IPS DF 6.9 (cell line): ENCODE results near the gene GPR61.

Experiments
- DNase-seq: peaks from one replicate; pipeline ENCODE4 v3.0.0-alpha.2; 2013; ENCODE audit warnings: low read depth, low spot score
- H3K27ac ChIP-seq: one replicate; pipeline ENCODE4 v1.5.1; 2013; ENCODE audit warnings: low read length, control low read depth
- H3K27me3 ChIP-seq: 2 replicates; pipeline ENCODE4 v1.6.1; 2013; ENCODE audit warnings: mild to moderate bottlenecking, low read length; ENCODE audit not compliant: control insufficient read depth, insufficient read depth
- H3K36me3 ChIP-seq: 2 replicates; pipeline ENCODE4 v1.6.1; 2013; ENCODE audit warnings: low read length; ENCODE audit not compliant: control insufficient read depth, insufficient read depth
- H3K4me1 ChIP-seq: 2 replicates; pipeline ENCODE4 v1.6.1; 2013; ENCODE audit warnings: low read length; ENCODE audit not compliant: control insufficient read depth, insufficient read depth
- H3K4me3 ChIP-seq: 2 replicates; pipeline ENCODE4 v1.5.1; 2013; ENCODE audit warnings: mild to moderate bottlenecking, low read length
- H3K9me3 ChIP-seq: 2 replicates; pipeline ENCODE4 v1.6.1; 2013; ENCODE audit warnings: low read length, inconsistent platforms; ENCODE audit not compliant: control insufficient read depth, insufficient read depth
- WGBS: extraction: QIAGEN DNeasy Blood & Tissue Kit; methylation state at CpG from one replicate; pipeline ENCODE4 v1.1.7; 2013; ENCODE audit warnings: mixed read lengths, missing lambda C conversion rate; ENCODE audit not compliant: insufficient read length, insufficient coverage; 5-methylcytosine and 5-hydroxymethylcytosine counted together

GPR61 gene

GRCh38 chr1:109595531-109595930 lies 55.9 kb downstream of the GPR61 start:
- no peak overlapping the region for H3K27ac ChIP-seq
- WGBS, result no CpG with 5 or more reads among the region's 2 CpGs
- H3K9me3 ChIP-seq, result no peaks in the 10 kb centered on the region
- H3K36me3 ChIP-seq, result no peaks in the 10 kb centered on the region; the same call in 1 of the 2 replicates
- no peak for DNase-seq
- no peaks in the 10 kb centered on the region for H3K4me1 ChIP-seq
- H3K27me3 ChIP-seq, result no peaks in the 10 kb centered on the region
- H3K4me3 ChIP-seq, result no peak overlapping the region
